Activated CD8-positive, alpha-beta memory T cell treated with anti-CD3 and anti-CD28 coated beads, Interleukin-2, amount 50 U/mL, for 24 hours (primary cell): ENCODE results near the gene RAVER2.
"Not testable (repeated sequence)": the region's sequence is repeated elsewhere in the genome, so short reads cannot be mapped to it uniquely, and the experiment has no call there.

Experiments
- DNase-seq: peaks from one replicate; pipeline ENCODE4 v3.0.0-alpha.2; 2020; ENCODE audit errors: extremely low read depth

RAVER2 gene

DNA sequence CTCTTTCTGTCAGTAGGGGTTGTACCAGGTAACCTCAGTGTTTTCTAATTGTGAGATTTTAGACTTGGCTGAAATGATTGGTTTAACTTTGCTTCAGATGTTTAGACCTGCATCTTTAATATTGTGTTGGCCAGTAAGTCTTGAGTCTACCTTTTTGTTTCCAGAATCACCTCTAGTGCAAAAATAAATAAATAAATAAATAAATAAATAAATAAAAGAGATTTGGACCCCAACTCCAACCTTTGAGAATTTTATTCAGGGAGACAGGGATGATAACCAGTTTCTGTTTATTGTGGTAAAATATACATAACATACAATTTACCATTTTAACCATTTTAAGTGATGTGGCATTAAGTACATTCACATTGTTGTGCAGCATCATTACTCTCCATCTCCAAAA lies 64.4 kb downstream of the RAVER2 start:
- DNase-seq, result no peak

DNA sequence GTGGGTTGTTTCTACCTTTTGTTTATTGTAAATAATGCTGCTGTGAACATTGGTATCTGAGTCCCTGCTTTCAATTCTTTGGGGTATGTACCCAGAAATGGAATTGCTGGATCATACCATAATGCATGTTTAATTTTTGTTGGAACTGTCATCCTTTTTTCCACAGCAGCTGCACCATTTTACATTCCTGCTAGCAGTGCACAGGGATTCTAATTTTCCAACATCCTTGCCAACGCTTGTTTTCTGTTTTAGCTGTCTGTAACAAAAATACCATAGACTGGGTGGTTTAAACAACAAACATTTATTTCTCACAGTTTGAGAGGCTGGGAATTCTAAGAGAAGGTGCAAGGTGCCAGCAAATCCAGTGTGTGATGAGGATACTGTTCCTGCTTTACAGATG lies 65.1 kb downstream of the RAVER2 start:
- DNase-seq, result no peak

DNA sequence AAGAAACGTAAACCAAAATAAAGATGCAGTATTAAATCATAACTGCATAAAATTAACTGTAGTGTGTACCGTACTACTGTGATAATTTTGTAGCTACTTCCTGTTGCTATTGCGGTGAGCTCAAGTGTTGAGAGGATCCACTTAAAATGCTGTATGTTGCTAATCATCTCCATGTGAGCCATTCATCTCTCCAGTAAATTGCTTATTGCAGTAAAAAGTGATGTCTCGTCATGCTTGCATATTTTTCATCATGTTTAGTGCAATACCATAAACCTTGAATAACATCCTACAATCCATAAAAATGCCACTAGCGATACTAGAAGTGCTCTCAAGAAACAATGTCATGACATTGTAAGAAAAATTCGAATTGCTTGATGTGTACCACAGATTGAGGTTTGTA lies 66.3 kb downstream of the RAVER2 start:
- no peak for DNase-seq

DNA sequence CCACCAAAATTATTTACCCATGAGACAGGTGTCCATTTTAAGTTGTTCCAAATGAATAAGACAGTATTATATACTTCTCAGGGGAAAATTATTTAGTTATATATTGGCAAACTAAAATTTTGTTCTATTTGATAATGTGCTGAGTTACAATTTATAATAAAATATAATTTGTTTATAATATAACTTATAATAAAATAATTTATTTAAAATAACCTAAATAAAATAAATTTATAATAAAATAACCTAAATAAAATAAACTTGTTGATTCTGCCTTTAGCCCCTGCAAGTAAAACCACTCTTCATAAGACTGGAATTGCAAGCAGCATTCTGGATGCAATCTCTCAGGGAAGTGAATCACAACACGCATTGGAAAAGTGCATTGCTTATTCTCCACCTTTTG lies 69.6 kb downstream of the RAVER2 start:
- no peak for DNase-seq

DNA sequence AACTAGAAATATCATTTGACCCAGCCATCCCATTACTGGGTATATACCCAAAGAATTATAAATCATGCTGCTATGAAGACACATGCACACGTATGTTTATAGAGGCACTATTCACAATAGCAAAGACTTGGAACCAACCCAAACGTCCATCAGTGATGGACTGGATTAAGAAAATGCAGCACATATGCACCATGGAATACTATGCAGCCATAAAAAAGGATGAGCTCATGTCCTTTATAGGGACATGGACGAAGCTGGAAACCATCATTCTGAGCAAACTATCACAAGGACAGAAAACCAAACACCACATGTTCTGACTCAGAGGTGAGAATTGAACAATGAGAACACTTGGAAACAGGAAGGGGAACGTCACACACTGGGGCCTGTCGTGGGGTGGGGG lies 72.5 kb downstream of the RAVER2 start:
- not testable (repeated sequence) for DNase-seq

DNA sequence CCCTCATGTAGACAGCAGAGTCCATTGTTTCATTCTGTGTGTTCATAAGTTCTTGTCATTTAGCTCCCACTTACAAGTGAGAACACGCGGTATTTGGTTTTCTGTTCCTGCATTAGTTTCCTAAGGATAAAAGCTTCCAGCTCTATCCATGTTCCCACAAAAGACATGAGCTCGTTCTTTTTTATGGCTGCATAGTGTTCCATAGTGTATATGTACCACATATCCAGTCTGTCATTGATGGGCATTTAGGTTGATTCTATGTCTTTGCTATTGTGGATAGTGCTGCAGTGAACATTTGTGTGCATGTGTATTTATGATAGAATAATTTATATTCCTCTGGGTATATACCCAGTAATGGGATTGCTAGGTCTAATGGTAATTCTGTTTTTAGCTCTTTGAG lies 75.7 kb downstream of the RAVER2 start:
- not testable (repeated sequence) for DNase-seq

DNA sequence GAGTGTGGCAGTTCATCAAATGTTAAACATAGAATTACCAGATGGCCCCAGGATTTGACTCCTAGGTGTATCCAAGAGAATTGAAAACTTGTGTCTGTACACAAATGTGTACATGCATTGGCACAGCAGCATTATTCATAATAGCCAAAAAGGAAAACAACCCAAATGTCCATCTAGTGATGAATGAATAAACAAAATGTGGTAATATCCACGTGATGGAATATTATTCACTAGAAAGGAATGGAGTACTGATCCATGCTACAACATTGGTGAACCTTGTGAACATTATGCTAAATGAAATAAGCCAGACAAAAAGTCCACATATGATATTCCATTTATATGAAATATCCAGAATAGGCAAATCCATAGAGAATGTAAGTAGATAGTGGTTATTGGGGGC lies 77.7 kb downstream of the RAVER2 start:
- DNase-seq, result no peak

DNA sequence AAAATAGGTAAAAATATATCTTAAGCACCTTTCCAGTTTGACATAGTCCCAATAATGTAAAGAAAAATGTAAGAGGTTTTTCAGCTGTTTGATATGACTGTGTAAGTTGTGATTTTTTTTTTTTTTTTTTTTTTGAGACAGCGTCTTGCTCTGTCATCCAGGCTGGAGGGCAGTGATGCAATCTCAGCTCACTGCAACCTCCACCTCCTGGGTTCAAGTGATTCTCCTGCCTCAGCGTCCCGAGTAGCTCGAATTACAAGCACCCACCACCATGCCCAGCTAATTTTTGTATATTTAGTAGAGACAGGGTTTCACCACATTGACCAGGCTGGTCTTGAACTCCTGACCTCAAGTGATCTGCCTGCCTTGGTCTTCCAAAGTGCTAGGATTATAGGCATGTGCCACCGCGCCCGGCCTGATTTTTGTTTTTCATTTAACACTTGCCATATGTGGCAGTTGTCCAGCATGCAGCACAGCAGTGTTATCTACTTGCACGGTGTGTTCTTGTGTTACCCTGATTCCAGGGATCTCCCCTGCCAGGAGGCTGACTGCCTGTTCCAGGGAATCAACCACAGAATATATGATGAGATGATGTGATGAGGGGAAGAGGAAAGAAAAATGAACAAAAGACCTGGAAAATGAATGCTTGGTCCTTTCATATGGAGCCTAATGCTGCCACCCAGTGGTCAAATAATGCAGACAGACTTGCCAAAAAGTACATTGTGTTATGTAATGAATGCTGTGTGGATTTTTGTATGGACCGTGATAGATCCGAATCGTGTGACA lies 79.0 kb downstream of the RAVER2 start:
- DNase-seq, result peak; percentile 20

DNA sequence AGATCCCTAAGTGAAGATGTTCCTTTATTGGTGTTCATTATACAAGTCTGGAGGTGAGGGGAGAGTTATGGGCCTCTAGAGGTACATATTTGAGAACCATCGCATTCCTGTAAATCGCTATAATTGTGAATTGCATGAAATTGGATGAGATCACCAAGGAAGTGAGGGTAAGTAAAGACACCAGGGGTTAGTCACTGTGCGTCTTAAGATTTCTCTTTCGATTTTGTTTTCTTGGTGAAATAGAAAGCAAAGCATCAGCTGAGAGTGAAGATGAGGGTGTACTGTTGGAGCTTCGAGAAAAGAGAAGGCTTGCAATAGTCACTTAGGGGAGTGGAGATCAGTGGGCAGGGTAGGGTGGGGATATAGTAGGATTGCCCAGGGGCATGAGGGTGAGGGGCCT lies 82.1 kb downstream of the RAVER2 start:
- DNase-seq, result no peak

DNA sequence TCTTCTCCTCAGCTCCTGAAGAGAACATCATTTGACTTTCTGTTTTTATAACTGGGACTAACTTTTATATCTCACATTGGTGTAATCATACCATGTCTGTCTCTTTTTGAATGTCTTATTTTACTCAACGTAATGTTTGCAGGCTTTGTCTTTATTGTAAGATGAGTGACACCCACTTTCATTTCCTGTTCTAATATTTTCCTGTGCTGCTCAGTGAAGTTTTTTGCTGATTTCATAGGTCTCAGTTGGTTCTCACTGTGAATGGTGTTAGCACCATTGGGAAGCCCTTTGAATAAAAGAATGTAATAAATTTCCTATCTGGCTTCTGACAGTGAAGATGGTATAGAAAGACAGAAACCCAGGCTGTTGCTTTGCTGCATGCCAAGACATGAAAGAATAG lies 84.0 kb downstream of the RAVER2 start:
- no peak for DNase-seq

DNA sequence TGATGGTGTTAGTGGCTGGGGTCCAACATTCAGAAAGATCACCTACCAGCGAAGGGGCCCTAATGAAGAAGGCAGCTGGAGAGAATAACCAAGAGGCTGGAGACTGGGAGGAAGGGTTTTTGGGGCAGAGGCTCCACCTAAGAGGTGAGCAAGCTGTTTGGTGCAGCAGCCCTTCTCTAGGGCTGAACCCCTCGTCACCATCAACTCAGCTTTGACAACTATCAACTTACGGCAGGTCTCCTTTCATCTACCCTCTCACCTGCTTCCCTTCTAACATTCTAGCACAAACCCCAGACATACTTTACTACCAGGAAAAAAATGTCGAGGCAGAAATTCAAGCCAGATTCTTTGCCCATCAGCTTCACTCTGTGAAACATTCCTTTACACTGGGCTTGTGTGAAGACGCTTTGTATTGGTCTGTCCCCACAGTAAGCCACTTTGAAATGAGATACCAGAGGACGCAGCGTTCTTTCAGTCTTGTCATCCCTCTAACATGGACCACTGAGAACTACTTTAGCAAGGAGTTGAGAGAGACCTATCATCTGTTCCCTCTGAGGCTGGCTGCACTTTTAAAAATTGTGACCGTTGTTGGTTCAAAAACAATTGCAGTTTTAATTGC lies 84.6 kb downstream of the RAVER2 start:
- no peak for DNase-seq

DNA sequence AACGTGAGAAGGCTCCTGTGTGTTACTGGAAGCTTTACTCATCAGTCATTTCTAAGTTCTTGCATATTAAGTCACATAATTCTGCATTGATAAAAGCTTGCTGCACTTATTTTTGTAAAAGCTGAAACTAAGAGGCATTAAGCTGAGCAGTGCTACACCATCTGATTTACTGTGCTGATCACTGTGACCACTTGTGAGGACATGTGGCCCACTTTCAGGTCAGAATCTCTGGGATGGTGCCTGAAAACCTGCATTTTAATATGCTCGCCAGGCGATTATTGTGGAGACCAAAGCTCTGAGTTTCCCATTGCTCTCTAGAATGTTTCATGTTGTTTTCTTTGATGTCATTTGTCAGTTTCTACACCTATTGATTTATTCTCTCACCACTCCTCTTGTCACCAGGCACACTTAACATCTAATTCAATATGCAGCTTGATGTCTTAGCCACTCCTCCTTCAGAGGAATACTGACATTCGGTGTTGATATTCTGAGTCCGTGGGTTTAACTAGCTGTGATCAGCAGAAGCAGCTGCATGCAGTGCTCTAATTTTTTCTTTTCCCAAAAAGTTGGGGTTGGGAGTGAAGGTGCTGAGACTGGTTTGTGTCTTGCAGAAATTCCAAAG lies 85.3 kb downstream of the RAVER2 start:
- DNase-seq, result no peak

DNA sequence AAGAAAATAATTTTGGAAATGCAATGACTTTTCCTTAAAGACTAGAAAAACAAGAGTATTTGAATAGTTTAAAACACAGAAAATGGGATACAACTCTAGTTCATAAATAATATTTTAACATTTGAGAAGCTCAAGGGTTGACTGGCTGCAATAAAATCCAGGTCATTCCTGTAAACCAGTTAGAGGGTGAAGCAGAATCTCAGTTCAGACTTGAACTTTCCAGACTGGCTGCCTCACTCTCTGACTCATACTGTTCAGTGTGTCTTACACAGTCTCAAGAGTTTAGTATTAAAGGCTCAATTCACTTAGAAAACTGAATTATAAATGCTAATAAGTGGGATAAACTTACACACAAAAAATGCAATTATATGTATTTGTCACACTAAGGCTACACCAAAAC lies 89.9 kb downstream of the RAVER2 start:
- DNase-seq, result no peak

DNA sequence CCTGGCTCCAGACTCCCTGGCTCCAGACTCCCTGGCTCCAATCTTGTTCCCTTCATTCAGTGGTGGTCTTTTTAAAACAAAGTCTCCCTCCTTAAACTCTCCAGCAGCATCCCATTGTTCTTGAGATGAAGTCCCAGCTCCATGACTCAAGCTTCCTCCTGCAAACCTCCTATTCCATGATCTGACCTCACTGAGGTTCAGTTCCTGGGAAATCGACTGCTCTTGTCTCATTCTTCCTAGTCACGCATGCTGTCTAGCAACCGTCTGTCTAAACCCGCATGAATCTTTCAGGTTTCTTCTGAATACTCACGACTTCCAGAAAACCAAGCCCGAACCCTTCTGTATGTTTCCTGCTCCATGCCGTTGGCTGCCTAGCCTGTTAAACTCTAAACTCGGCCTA lies 91.9 kb downstream of the RAVER2 start:
- DNase-seq, result no peak

DNA sequence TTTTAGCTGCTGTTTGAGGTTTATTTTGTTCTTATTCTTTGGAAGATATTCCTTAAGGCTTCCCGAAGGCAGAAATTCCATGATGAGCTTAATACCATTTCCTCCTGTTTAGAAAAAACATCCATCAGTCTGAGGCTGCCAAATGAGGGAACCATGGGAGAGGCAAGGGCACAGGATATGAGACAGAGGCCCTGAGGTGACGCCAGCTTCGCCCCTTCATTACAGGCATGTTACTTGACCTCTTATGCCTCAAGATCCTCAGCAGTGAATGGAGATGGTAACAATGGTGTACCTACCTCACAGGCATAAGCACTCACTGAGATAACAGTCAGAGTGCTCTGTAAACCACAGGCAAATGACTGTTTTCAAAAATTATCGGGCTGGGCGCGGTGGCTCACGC lies 93.6 kb downstream of the RAVER2 start:
- DNase-seq, result no peak

DNA sequence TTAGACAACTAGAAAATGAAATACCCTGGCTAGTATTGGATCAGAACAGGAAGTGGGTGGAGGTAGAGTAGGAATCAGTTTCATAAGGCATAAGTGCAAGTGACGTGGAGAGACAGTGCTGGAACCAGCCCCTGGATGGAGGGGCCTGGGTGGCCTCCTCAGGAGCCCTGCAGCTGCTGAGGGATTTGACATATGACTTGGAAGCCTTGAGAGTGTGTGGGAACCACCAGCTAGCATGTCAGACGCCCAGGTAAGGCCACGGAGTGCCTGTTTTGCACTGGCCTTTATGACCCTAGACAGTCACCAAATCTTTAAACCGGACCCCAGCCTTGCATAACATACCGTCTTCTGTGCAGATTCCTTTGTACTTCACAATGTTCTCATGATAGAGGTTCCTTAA lies 94.4 kb downstream of the RAVER2 start:
- no peak for DNase-seq

DNA sequence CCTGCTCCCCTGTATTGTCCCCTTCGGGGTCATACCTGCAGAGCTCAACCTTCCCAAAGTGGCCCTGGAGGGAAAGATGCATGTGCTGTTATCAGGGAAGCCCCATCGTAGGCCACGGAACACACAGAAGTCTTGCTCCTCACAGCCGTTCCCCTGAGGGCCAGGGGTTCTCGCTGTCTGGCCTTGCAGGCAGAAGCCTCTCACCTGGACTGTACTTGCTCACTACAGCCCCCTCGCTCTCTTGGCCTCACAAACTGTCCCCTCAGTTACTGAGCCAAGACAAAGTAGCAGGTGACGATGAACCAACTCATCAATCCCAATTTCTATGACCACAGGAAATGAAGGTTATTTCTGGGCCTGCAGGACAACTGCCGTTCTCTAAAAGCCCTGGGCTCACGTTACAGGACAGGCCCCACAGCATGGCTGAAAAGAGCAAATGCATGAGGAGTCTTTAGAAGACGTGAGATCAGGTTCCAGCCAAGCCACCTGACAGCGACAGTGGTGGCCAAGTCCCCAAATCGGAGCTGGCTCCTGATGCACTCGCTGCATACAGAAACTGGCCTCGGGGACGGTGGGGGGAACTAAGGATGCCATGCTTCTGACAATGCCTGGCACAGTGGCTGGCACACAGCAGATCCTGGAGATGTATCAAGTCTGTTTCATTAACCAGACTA lies 95.0 kb downstream of the RAVER2 start:
- no peak for DNase-seq

DNA sequence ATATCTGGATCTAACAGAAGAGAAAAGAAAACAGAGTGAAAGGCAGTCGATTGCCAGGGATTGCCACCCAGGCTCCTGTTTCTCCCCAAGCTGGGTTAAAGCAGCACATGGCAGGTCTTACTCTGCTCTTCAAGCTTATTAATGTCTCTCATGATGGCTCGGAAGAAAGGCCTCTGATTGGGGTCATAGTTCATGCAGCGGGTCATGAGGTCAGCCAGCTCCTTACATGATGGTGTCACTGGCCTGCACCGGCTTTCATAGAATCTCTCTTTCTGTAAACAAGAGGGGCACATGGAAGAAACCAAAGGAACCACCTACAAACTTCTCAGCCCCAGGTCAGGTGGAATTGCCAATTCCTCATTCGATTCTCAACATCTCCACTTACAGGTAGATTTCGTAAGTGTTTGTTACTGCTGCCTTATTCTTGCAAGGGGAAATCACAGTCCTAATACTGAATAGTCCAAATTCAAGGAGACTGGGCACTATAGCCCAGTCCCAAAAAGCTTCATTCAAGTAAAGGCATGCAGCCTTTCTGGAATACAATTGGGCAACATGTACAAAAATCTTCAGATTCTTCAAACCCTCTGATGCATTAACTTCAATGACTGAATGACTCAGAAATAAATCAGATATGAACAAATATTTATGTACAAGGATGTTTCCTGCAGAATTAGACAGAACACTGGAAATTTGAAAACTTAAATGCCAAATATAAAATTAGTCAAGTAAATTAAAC lies 96.6 kb downstream of the RAVER2 start:
- no peak for DNase-seq

DNA sequence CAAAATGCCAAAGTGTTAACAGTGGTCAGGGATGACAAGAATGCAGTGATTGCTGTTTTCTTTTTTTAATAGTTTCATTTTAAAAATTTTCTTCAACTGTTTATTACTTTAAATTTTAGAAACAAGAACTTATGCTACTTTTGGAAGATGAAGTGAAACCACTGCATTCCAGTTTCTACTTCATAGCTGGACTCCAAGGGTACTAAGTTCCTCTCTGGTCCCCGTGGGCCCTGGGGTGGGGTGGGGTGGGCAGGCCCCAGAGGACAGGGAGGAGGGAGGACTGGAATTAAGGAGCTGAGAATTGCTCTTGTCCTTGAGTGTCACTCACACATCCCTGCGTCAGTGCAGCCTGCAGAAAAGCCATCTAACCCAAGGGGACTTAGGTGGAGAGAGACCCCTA lies 97.3 kb downstream of the RAVER2 start:
- no peak for DNase-seq

DNA sequence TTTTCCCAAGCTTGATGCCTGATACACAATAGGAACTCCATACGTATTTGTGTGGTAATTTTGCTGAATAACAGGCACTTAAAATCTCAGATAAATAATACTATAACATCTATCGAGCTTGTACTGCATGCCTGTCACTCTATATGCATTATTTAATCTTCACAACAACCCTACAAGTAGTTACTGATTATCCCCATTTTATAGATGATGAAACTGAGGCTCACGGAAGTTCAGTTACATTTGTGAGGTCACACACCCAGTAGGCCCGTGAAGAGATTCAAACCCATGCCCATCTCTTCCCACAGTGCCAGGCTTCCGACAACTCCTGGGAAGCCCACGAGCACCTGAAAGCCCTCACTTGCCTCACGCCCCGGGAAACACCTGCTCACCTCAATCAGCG lies 98.8 kb downstream of the RAVER2 start:
- no peak for DNase-seq

DNA sequence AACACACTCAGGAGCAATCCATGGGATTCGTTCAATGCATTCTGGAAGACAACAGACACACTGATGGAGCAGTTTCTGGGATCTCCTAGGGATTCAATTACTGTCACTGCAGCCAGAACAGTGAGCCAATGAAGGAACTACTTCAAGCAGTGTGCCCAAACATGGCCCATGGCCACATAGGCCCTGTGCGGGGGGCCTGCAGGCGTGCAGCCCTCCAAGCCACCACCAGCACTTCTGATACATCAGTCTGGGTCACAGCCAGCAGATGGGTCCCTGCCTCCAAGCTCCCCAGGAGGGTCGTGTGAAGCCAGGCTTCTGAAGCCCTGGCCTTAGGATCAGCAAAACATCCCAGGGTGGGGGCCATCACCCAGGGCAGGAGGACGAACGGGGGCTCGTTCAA lies 99.3 kb downstream of the RAVER2 start:
- no peak for DNase-seq

DNA sequence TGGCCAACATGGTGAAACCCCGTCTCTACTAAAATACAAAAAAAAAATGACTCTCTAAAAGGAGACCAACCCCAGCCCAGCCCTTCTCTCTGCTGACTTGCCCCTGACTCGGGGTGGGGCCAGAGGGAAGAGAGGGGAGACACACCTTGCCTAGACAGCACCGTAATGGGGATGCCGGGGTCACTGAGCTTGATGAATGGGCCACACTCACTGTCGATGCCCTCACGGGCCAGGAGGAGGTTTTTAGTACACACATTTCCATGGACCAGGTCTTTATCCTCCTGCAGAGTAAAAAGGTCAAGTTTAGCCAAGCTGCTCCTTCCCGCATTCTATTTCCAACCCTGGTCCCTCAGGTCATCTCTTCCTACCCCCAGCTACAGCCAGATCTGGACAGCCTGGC lies 99.7 kb downstream of the RAVER2 start:
- DNase-seq, result no peak
